Liver (tissue), 9 donors: ENCODE results near the gene SNX7. TPM values are rescaled to one million over a fixed set of nuclear protein-coding genes. Genes with fewer than 3 reads are reported as not detected.
A peak's percentile ranks its signal among the peaks of the same experiment; 100 is the strongest.

Experiments
- DNase-seq: peaks from one replicate; pipeline ENCODE4 v3.0.0-alpha.2; 2017; ENCODE audit warnings: low spot score
- H3K27ac ChIP-seq, 2 donors: one replicate each; pipeline ENCODE4 v1.7.0; 2013; ENCODE audit warnings: inconsistent platforms in 2 of 2, low read length in 2 of 2, control low read depth in 1 of 2, low read depth in 1 of 2, mild to moderate bottlenecking in 1 of 2
- H3K27me3 ChIP-seq, 4 donors: one replicate each; pipeline versions ENCODE4 v1.6.1 to v1.7.0; 2013; ENCODE audit warnings: low read length in 3 of 4, inconsistent platforms in 1 of 4, mild to moderate bottlenecking in 1 of 4, moderate library complexity in 1 of 4; ENCODE audit not compliant: control insufficient read depth in 4 of 4, insufficient read depth in 4 of 4
- H3K36me3 ChIP-seq, 4 donors: one replicate each; pipeline versions ENCODE4 v1.6.1 to v1.7.0; 2013; ENCODE audit warnings: low read length in 3 of 4, mild to moderate bottlenecking in 3 of 4, low read depth in 1 of 4, moderate library complexity in 1 of 4; ENCODE audit not compliant: control insufficient read depth in 4 of 4, insufficient read depth in 3 of 4
- H3K4me1 ChIP-seq, 4 donors: one replicate each; pipeline versions ENCODE4 v1.6.1 to v1.7.0; 2013; ENCODE audit warnings: low read length in 3 of 4, mild to moderate bottlenecking in 3 of 4, moderate library complexity in 1 of 4; ENCODE audit not compliant: control insufficient read depth in 4 of 4, insufficient read depth in 4 of 4
- H3K4me3 ChIP-seq, 3 donors: one replicate each; pipeline versions ENCODE4 v1.6.1 to v1.7.0; 2013; ENCODE audit warnings: low read length in 3 of 3, control low read depth in 1 of 3, low read depth in 1 of 3, mild to moderate bottlenecking in 1 of 3
- H3K9ac ChIP-seq, 2 donors: one replicate each; pipeline ENCODE4 v1.7.0; 2013; ENCODE audit warnings: low read length in 2 of 2, mild to moderate bottlenecking in 2 of 2, moderate library complexity in 2 of 2, control low read depth in 1 of 2, low read depth in 1 of 2
- H3K9me3 ChIP-seq, 4 donors: one replicate each; pipeline versions ENCODE4 v1.6.1 to v1.7.0; 2013; ENCODE audit warnings: low read length in 3 of 4; ENCODE audit not compliant: control insufficient read depth in 4 of 4
- ATF3 ChIP-seq: IDR thresholded peaks from 2 replicates; pipeline ENCODE4 v1.6.1; 2016; ENCODE audit warnings: antibody characterized with exemption
- FOXA1 ChIP-seq: IDR thresholded peaks from 2 replicates; pipeline ENCODE4 v1.6.1; 2016; ENCODE audit warnings: antibody characterized with exemption
- FOXA2 ChIP-seq: IDR thresholded peaks from 2 replicates; pipeline ENCODE4 v1.6.1; 2016; ENCODE audit warnings: antibody characterized with exemption
- GABPA ChIP-seq, 2 donors: IDR thresholded peaks in 1 of 2; conservative IDR thresholded peaks in 1 of 2; 2 replicates each; pipeline ENCODE4 v1.6.1; 2016; ENCODE audit warnings: antibody characterized with exemption in 2 of 2, mild to moderate bottlenecking in 1 of 2, moderate library complexity in 1 of 2
- HNF4A ChIP-seq, 2 donors: conservative IDR thresholded peaks; 2 replicates each; pipeline ENCODE4 v1.6.1; 2016; ENCODE audit warnings: antibody characterized with exemption in 2 of 2, mild to moderate bottlenecking in 2 of 2
- HNF4G ChIP-seq: IDR thresholded peaks from 2 replicates; pipeline ENCODE4 v1.6.1; 2016; ENCODE audit warnings: antibody characterized with exemption
- JUND ChIP-seq, 2 donors: IDR thresholded peaks; 2 replicates each; pipeline ENCODE4 v1.6.1; 2016; ENCODE audit warnings: antibody characterized with exemption in 2 of 2
- MAX ChIP-seq: IDR thresholded peaks from 2 replicates; pipeline ENCODE4 v1.6.1; 2016; ENCODE audit warnings: antibody characterized with exemption
- RAD21 ChIP-seq, 2 donors: IDR thresholded peaks; 2 replicates each; pipeline ENCODE4 v1.6.1; 2016; ENCODE audit warnings: antibody characterized with exemption in 2 of 2, mild to moderate bottlenecking in 2 of 2
- REST ChIP-seq: IDR thresholded peaks from 2 replicates; pipeline ENCODE4 v1.6.1; 2016; ENCODE audit warnings: antibody characterized with exemption, mild to moderate bottlenecking
- RXRA ChIP-seq, 2 donors: IDR thresholded peaks; 2 replicates each; pipeline ENCODE4 v1.6.1; 2017 to 2018; ENCODE audit warnings: antibody characterized with exemption in 2 of 2, mild to moderate bottlenecking in 1 of 2
- SP1 ChIP-seq: IDR thresholded peaks from 2 replicates; pipeline ENCODE4 v1.6.1; 2018; ENCODE audit warnings: antibody characterized with exemption, mild to moderate bottlenecking
- WGBS: extraction: QIAGEN DNeasy Blood & Tissue Kit; methylation state at CpG from one replicate; pipeline ENCODE4 v1.1.7; 2013; 5-methylcytosine and 5-hydroxymethylcytosine counted together
- polyA plus RNA-seq, 2 donors: library from polyadenylated mRNA; stranded (reverse) in 1 of 2; unstranded in 1 of 2; fragments of 200-250 nt in 1 of 2; fragments of >200 nt in 1 of 2; fragmentation: Nextera tagmentation in 1 of 2; extraction: Ambion mirVana in 1 of 2; gene quantifications; one replicate each; pipeline versions ENCODE4 v1.2.1 to v1.2.3, GENCODE V29; 2013 to 2015
- total RNA-seq, 2 donors: library from RNA; depleted of rRNA; stranded (reverse); fragments of >200 nt; gene quantifications; one replicate each; pipeline ENCODE4 v1.2.3, GENCODE V29; 2014
- TF ChIP-seq, protein P1 (sequence below): fragments of 150-350 bp; IDR thresholded peaks from 2 replicates; pipeline ENCODE4 v1.5.1; 2017; ENCODE audit warnings: improper control_type of control experiment, low read depth, low read length; ENCODE audit not compliant: missing input control
- TF ChIP-seq, protein P2 (sequence below): IDR thresholded peaks from 2 replicates; pipeline ENCODE4 v1.6.1; 2016; ENCODE audit warnings: antibody characterized with exemption
- donor health status: healthy.
- donor health status: healthy.
- donor health status: healthy.
- donor health status: healthy.
- donor health status: healthy.

Gene SNX7, protein sequence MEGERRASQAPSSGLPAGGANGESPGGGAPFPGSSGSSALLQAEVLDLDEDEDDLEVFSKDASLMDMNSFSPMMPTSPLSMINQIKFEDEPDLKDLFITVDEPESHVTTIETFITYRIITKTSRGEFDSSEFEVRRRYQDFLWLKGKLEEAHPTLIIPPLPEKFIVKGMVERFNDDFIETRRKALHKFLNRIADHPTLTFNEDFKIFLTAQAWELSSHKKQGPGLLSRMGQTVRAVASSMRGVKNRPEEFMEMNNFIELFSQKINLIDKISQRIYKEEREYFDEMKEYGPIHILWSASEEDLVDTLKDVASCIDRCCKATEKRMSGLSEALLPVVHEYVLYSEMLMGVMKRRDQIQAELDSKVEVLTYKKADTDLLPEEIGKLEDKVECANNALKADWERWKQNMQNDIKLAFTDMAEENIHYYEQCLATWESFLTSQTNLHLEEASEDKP
- 1 to 10 TPM; 9.4 to 9.6 TPM for total RNA-seq
- polyA plus RNA-seq, result 10 to 100 TPM; 10.0 to 12.8 TPM

DNA sequence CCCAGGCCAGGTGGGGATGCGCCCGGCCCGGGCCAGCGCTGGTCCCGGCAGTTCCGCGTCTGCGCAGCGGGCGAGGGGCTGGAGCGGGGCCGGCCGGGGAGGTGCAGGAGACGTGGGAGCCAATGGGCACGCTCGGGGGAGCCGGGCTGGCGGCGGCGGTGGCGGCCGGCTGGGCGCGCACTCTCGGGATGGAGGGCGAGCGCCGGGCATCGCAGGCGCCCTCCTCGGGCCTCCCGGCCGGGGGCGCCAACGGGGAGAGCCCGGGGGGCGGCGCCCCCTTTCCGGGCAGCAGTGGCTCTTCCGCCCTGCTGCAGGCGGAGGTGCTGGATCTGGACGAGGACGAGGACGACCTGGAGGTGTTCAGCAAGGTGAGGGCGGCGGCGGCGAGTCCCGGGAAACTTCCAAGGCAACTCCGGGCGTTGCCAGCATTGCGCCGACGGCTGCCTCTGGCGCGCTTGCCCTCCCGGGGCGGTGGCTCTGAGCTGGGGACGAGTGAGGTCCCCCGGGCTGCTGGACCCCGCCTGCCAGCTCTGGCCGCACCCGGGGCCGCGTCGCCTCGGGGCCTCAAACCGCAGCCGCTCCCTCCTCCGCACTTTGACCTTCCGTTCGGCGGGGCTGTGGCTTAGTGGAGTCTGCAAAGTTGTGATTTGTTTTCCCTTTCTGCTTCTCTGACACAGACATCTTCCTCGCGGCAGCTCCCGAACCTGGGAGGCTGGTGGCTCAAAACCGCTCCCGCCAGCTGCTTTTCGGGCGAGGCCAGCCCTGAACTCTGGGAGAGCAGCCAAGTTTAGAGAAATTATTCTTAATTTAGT lies at the start of gene SNX7:
Gene SNX7 (plus strand): TSS at position 178 of the 812 bp plus-strand sequence. CDS start 11 bp downstream, at position 189.
- no peaks in the 10 kb centered on the region for H3K36me3 ChIP-seq
- peak within 1 kb of the TSS; percentile 85 for H3K9ac ChIP-seq
- peak; percentile 72 for DNase-seq
- peak within 1 kb of the TSS; percentile 68 to 74 for H3K27ac ChIP-seq
- TF ChIP-seq, protein P1, sequence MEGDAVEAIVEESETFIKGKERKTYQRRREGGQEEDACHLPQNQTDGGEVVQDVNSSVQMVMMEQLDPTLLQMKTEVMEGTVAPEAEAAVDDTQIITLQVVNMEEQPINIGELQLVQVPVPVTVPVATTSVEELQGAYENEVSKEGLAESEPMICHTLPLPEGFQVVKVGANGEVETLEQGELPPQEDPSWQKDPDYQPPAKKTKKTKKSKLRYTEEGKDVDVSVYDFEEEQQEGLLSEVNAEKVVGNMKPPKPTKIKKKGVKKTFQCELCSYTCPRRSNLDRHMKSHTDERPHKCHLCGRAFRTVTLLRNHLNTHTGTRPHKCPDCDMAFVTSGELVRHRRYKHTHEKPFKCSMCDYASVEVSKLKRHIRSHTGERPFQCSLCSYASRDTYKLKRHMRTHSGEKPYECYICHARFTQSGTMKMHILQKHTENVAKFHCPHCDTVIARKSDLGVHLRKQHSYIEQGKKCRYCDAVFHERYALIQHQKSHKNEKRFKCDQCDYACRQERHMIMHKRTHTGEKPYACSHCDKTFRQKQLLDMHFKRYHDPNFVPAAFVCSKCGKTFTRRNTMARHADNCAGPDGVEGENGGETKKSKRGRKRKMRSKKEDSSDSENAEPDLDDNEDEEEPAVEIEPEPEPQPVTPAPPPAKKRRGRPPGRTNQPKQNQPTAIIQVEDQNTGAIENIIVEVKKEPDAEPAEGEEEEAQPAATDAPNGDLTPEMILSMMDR, result no peak
- TF ChIP-seq MAX (no peak), RAD21 (IDR thresholded peaks at IDR 0.05) (peak in 1 of 2 donors; percentile 9), HNF4A (conservative IDR thresholded peaks at IDR 0.05) (peak; percentile 33 to 45), ATF3 (no peak), SP1 (peak; percentile 32)
- peak within 1 kb of the TSS; percentile 66 to 88 (median 70) for H3K4me3 ChIP-seq
- under 1% methylated on average over 80 of the region's 80 CpGs for WGBS
- H3K9me3 ChIP-seq, result no peaks in the 10 kb centered on the region
- no peaks in the 10 kb centered on the region for H3K27me3 ChIP-seq
- H3K4me1 ChIP-seq, result peaks cover 3 to 14% (median 5%) of the 10 kb centered on the region in 4 donors

DNA sequence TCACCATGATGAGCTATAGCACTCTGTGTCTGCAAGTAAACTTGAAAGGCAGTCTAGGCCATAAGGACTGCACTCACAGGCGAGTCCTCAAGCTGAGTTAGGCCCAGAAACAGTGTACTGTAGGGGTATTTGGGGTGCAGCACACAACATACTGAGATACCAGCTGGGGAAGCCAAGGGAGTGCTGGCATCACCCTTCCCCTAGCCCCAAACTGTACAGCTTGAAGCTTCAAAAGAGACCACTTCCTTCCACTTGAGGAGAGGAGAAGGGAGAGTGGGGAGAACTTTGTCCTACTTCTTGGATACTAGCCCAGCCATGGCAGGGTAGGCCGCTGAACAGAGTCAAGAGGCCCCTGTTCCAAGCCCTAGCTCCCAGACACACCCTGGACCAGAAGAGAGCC lies 24.2 kb upstream of the SNX7 start:
- WGBS, result 87% methylated on average over 2 of the region's 2 CpGs
- Histone ChIP-seq H3K36me3 (no peaks in the 10 kb centered on the region), H3K4me3 (no peak overlapping the region), H3K4me1 (no peaks in the 10 kb centered on the region), H3K27me3 (peaks cover 0 to 3% (median 0%) of the 10 kb centered on the region in 4 donors), H3K9ac (no peak overlapping the region), H3K9me3 (peaks cover 0 to 5% (median 0%) of the 10 kb centered on the region in 4 donors), H3K27ac (no peak overlapping the region)
- no peak for DNase-seq
- TF ChIP-seq JUND (IDR thresholded peaks at IDR 0.05), result no peak
- TF ChIP-seq, protein P2, sequence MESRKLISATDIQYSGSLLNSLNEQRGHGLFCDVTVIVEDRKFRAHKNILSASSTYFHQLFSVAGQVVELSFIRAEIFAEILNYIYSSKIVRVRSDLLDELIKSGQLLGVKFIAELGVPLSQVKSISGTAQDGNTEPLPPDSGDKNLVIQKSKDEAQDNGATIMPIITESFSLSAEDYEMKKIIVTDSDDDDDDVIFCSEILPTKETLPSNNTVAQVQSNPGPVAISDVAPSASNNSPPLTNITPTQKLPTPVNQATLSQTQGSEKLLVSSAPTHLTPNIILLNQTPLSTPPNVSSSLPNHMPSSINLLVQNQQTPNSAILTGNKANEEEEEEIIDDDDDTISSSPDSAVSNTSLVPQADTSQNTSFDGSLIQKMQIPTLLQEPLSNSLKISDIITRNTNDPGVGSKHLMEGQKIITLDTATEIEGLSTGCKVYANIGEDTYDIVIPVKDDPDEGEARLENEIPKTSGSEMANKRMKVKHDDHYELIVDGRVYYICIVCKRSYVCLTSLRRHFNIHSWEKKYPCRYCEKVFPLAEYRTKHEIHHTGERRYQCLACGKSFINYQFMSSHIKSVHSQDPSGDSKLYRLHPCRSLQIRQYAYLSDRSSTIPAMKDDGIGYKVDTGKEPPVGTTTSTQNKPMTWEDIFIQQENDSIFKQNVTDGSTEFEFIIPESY, result no peak
- no peak for TF ChIP-seq REST
- TF ChIP-seq, protein P1, result no peak
- no peak for TF ChIP-seq HNF4G
- TF ChIP-seq GABPA (IDR thresholded peaks at IDR 0.05 in 1 of 2, conservative IDR thresholded peaks at IDR 0.05 in 1 of 2), result no peak
- no peak for TF ChIP-seq HNF4A (conservative IDR thresholded peaks at IDR 0.05)
- TF ChIP-seq FOXA1, result no peak
- no peak for TF ChIP-seq RXRA (IDR thresholded peaks at IDR 0.05)
- TF ChIP-seq FOXA2, result no peak
